SH-SY5Y (cell line): Measurements from ENCODE around the gene RPS6KA3.

ENCODE experiments used
- GATA2 ChIP-seq: IDR thresholded peaks from 2 replicates; pipeline ENCODE4 v1.6.1; 2011; ENCODE audit warnings: mild to moderate bottlenecking, low read depth, low read length
- GATA3 ChIP-seq: IDR thresholded peaks from 2 replicates; pipeline ENCODE4 v1.6.1; 2011; ENCODE audit warnings: low read depth, mild to moderate bottlenecking, low read length, moderate library complexity

DNA sequence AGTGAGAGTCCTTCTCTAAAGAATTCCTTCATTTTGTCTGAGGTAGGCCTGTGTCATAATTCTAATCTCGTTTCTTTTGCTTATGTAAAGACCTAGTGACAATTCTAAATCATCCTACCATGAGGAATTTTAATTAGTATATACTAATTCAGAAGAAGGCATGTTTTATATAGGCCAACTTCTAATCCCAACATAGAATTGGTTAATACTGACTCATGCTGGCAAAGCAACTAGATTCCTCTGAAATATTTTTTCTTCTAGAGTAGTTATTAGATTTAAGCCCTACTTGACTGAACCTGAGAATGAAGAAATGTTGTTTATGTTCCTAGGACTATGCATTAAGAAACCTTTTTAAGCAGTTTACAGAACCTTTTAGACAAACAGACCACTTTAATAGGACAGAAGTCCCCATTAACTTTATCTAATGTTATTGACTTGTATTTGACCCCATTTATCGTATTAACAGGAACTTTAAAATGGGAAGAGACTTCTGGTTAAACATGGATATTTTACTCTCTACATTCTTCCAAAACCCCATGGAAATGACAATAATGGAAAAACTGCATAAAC, 69.0 kb downstream of the RPS6KA3 start:
- TF ChIP-seq GATA3 (no peak), GATA2 (no peak)
